MCF 10A (cell line): ENCODE measurements around the gene BSDC1. TPM values are rescaled to one million over a fixed set of nuclear protein-coding genes. Genes with fewer than 3 reads are reported as not detected.
A peak's percentile ranks its signal among the peaks of the same experiment; 100 is the strongest.
"Not testable (repeated sequence)": the region's sequence is repeated elsewhere in the genome, so short reads cannot be mapped to it uniquely, and the experiment has no call there.

ENCODE experiments used
- BruUV-seq: library from RNA; stranded (reverse); fragments of 400-500 nt; replicated peaks from 2 replicates; lab custom pipeline; 2021; lab: Mats Ljungman, UMichigan
- CTCF ChIA-PET: fragments of 300-600 bp; sonication (Branson Sonifier 250); formaldehyde crosslinking; extraction: SDS; loops from one replicate; lab custom pipeline; 2021; ENCODE audit warnings: antibody characterized with exemption, inconsistent platforms; lab: Yijun Ruan, JAX
- POLR2A ChIA-PET: fragments of 300-600, 350-650 bp; sonication (Branson Sonifier 250); formaldehyde crosslinking; extraction: SDS; loops from one replicate; lab custom pipeline; 2020; ENCODE audit warnings: antibody characterized with exemption, inconsistent platforms; lab: Yijun Ruan, JAX
- DNase-seq: peaks from one replicate; pipeline ENCODE4 v3.0.0-alpha.2; 2018; ENCODE audit not compliant: unreplicated experiment
- H3K27ac Mint-ChIP-seq: one replicate; pipeline ENCODE4 v1.8.0; 2022; ENCODE audit warnings: mild to moderate bottlenecking, low read depth, mixed read lengths; ENCODE audit not compliant: unreplicated experiment
- H3K27me3 Mint-ChIP-seq: one replicate; pipeline ENCODE4 v1.8.0; 2022; ENCODE audit warnings: mixed read lengths; ENCODE audit not compliant: insufficient read depth, unreplicated experiment
- H3K36me3 Mint-ChIP-seq: one replicate; pipeline ENCODE4 v1.8.0; 2022; ENCODE audit warnings: mild to moderate bottlenecking, moderate library complexity, mixed read lengths; ENCODE audit not compliant: insufficient read depth, unreplicated experiment
- H3K4me1 Mint-ChIP-seq: one replicate; pipeline ENCODE4 v1.8.0; 2022; ENCODE audit warnings: mixed read lengths; ENCODE audit not compliant: insufficient read depth, unreplicated experiment
- H3K4me3 Mint-ChIP-seq: one replicate; pipeline ENCODE4 v1.8.0; 2022; ENCODE audit warnings: mild to moderate bottlenecking, moderate library complexity, mixed read lengths; ENCODE audit not compliant: unreplicated experiment
- H3K9me3 Mint-ChIP-seq: one replicate; pipeline ENCODE4 v1.8.0; 2022; ENCODE audit warnings: mixed read lengths; ENCODE audit not compliant: unreplicated experiment
- intact Hi-C: fragments of 100-400 bp; cut with micrococcal nuclease; formaldehyde crosslinking; loops from 2 replicates; pipeline ENCODE4 v1.14.1; 2022
- total RNA-seq: library from RNA; stranded (reverse); gene quantifications from 2 replicates; pipeline ENCODE4 v1.2.3, GENCODE V29; 2022
- TF ChIP-seq, protein P1 (sequence below): fragments of 200-600 bp; IDR thresholded peaks from one replicate; pipeline ENCODE4 v1.8.0; 2022; ENCODE audit warnings: antibody characterized with exemption, mild to moderate bottlenecking; ENCODE audit not compliant: unreplicated experiment

BSDC1 gene
- total RNA-seq, 1 experiment from 2014 or later: 52.6 TPM

DNA sequence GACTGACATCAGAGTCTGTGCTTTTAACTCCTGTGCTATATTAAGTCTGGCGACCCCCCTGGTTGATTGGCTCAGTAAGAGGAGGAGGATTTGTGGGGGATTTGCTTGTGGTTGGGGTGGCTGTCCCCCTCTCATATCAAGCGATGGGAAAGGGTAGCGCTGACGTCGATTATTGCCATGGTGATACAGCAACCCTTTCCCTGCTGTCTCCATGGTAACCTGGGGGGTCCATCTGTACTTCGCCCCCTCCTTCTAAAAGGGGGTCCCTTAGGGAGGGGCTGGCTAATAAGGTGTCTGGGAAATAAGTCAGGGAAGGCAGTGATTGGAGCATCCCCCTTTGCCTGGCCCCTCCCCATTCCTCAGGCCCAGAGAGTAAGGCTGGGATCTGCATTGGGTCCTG is 36.6 kb downstream of the BSDC1 start:
- Mint-ChIP-seq H3K4me1 (peaks cover 11% of the 10 kb centered on the region), H3K9me3 (no peaks in the 10 kb centered on the region), H3K27me3 (no peaks in the 10 kb centered on the region), H3K27ac (no peak overlapping the region), H3K4me3 (no peak overlapping the region), H3K36me3 (peaks cover 30% of the 10 kb centered on the region)
- no peak for DNase-seq
- BruUV-seq: no TSS peak
- ChIA-PET CTCF (no interaction called here), POLR2A (no interaction called here)
- intact Hi-C loops: no loop called here
- TF ChIP-seq, protein P1, sequence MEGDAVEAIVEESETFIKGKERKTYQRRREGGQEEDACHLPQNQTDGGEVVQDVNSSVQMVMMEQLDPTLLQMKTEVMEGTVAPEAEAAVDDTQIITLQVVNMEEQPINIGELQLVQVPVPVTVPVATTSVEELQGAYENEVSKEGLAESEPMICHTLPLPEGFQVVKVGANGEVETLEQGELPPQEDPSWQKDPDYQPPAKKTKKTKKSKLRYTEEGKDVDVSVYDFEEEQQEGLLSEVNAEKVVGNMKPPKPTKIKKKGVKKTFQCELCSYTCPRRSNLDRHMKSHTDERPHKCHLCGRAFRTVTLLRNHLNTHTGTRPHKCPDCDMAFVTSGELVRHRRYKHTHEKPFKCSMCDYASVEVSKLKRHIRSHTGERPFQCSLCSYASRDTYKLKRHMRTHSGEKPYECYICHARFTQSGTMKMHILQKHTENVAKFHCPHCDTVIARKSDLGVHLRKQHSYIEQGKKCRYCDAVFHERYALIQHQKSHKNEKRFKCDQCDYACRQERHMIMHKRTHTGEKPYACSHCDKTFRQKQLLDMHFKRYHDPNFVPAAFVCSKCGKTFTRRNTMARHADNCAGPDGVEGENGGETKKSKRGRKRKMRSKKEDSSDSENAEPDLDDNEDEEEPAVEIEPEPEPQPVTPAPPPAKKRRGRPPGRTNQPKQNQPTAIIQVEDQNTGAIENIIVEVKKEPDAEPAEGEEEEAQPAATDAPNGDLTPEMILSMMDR: no peak

DNA sequence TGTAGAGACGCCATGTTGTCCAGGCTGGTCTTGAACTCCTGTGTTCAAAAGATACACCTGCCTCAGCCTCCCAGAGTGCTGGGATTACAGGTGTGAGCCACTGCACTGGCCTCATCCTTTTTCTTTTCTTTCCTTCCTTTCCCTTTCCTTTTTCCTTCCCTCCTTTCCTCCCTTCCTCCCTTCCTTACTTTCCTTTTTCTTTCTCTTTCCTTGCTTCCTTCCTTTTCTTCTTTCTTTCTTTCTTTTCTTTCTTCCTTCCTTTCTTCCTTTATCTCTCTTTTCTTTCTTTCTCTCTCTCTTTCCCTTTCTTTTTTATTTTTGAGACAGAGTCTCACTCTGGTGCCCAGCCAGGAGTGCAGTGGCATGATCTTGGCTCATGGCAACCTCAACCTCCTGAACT is 37.8 kb downstream of the BSDC1 start:
- H3K4me3 Mint-ChIP-seq: no peak overlapping the region
- H3K36me3 Mint-ChIP-seq: peaks cover 26% of the 10 kb centered on the region
- TF ChIP-seq, protein P1: no peak
- no TSS peak for BruUV-seq
- ChIA-PET POLR2A (no interaction called here), CTCF (no interaction called here)
- peaks cover 11% of the 10 kb centered on the region for H3K4me1 Mint-ChIP-seq
- no peak for DNase-seq
- H3K9me3 Mint-ChIP-seq: no peaks in the 10 kb centered on the region
- H3K27me3 Mint-ChIP-seq: no peaks in the 10 kb centered on the region
- no peak overlapping the region for H3K27ac Mint-ChIP-seq
- intact Hi-C loops: no loop called here

DNA sequence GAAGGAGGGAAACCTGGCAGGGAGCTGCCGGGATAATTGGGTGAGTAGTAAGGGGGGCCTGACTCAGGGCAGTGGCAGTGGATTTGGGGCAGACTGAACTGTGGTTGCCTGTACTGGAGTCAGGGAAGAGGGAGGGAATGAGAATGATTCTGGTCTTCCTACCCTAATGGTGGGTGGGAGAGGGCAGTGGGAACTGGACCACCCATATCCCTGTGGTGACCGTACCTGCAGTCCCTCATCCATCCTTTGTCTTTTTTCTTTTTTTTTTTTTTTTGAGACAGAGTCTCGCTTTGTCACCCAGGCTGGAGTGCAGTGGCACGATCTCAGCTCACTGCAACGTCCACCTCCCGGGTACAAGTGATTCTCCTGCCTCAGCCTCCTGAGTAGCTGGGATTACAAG is 38.5 kb downstream of the BSDC1 start:
- BruUV-seq, CTCF ChIA-PET, H3K27ac Mint-ChIP-seq, H3K4me3 Mint-ChIP-seq, H3K27me3 Mint-ChIP-seq, H3K9me3 Mint-ChIP-seq, intact Hi-C loops, DNase-seq: not testable (repeated sequence)
- Mint-ChIP-seq H3K36me3 (peaks cover 26% of the 10 kb centered on the region), H3K4me1 (peaks cover 11% of the 10 kb centered on the region)
- POLR2A ChIA-PET: interaction anchor here (0.7 kb wide), 1 partner anchor 65 kb away, joined by 3 read pairs; no protein-coding TSS in a partner anchor

DNA sequence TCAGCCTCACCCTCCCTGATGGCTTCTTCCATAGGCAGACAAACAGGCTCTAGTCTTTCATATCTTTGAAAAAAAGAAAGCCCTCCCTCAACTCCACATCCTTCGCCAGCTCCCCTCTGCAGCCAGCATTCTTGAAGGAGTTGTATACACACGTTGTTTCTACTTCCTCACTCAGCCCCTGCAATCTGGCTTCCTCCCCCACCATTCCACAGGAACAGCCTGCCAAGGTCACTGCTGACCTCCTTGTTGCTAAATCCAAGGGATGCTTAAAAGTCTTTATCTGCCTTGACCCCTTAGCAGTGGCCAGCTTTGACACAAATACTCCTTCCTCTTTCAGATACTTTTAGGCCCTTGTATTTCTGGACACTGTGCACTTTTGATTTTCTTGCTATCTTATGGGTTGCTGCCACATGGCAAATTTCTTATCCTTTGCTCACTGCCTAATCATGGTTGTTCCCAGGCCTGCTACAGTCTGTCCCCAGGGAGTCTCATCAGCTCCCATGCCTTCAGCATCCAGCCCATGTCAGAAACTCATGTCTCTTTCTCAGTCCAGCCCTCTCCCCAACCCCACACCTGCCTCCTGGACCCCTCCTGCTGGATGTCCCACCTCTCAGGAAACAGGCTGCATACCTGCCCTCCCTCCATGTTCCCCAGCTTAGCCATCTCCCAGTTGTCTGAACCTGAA is 40.2 kb downstream of the BSDC1 start:
- CTCF ChIA-PET: interaction anchor here (0.6 to 1.3 kb wide), 2 partner anchors 12 to 138 kb away, joined by 3 to 4 read pairs; no protein-coding TSS in a partner anchor
- H3K36me3 Mint-ChIP-seq: peaks cover 20% of the 10 kb centered on the region
- H3K4me1 Mint-ChIP-seq: peaks cover 11% of the 10 kb centered on the region
- intact Hi-C loops: no loop called here
- H3K4me3 Mint-ChIP-seq: peak overlapping the region; percentile 82
- no peak for DNase-seq
- H3K27me3 Mint-ChIP-seq: no peaks in the 10 kb centered on the region
- TF ChIP-seq, protein P1: no peak
- POLR2A ChIA-PET: interaction anchor here (0.6 to 1.8 kb wide), 2 partner anchors 10 to 709 kb away, joined by 3 to 6 read pairs; partner anchors contain the start of gene PEF1
- H3K9me3 Mint-ChIP-seq: no peaks in the 10 kb centered on the region
- H3K27ac Mint-ChIP-seq: no peak overlapping the region
- BruUV-seq: no TSS peak
